HEK293T (cell line): ENCODE data around the gene TXLNG.

Experiments used
- ARNT ChIP-seq: fragments of 450-650 bp; IDR thresholded peaks from 2 replicates; pipeline ENCODE4 v1.6.1; 2017; ENCODE audit warnings: mild to moderate bottlenecking
- BHLHE40 ChIP-seq: fragments of 450-650 bp; IDR thresholded peaks from 2 replicates; pipeline ENCODE4 v1.6.1; 2016; ENCODE audit warnings: mild to moderate bottlenecking, moderate library complexity, borderline replicate concordance
- ELF4 ChIP-seq: fragments of 450-650 bp; IDR thresholded peaks from 2 replicates; pipeline ENCODE4 v1.6.1; 2017; ENCODE audit warnings: antibody characterized with exemption
- FOXA1 ChIP-seq: fragments of 450-650 bp; IDR thresholded peaks from 2 replicates; pipeline ENCODE4 v1.6.1; 2016; ENCODE audit warnings: mild to moderate bottlenecking
- FOXM1 ChIP-seq: fragments of 450-650 bp; IDR thresholded peaks from 2 replicates; pipeline ENCODE4 v1.6.1; 2017; ENCODE audit warnings: mild to moderate bottlenecking, borderline replicate concordance
- HDGF ChIP-seq: fragments of 450-650 bp; IDR thresholded peaks from 2 replicates; pipeline ENCODE4 v1.6.1; 2017; ENCODE audit warnings: antibody characterized with exemption, borderline replicate concordance
- L3MBTL2 ChIP-seq: fragments of 450-650 bp; conservative IDR thresholded peaks from 2 replicates; pipeline ENCODE4 v1.6.1; 2016; ENCODE audit warnings: mild to moderate bottlenecking
- NFRKB ChIP-seq: fragments of 450-650 bp; IDR thresholded peaks from 2 replicates; pipeline ENCODE4 v1.6.1; 2016; ENCODE audit warnings: mild to moderate bottlenecking, moderate library complexity
- SP1 ChIP-seq: fragments of 450-650 bp; IDR thresholded peaks from 2 replicates; pipeline ENCODE4 v1.6.1; 2017
- SUZ12 ChIP-seq: fragments of 450-650 bp; IDR thresholded peaks from 2 replicates; pipeline ENCODE4 v1.6.1; 2016; ENCODE audit warnings: mild to moderate bottlenecking
- TARDBP ChIP-seq: fragments of 450-650 bp; IDR thresholded peaks from 2 replicates; pipeline ENCODE4 v1.6.1; 2016
- ZNF384 ChIP-seq: fragments of 450-650 bp; IDR thresholded peaks from 2 replicates; pipeline ENCODE4 v1.6.1; 2016
- TF ChIP-seq, protein P1 (sequence below): fragments of 450-650 bp; IDR thresholded peaks from 2 replicates; pipeline ENCODE4 v1.6.1; 2016

DNA sequence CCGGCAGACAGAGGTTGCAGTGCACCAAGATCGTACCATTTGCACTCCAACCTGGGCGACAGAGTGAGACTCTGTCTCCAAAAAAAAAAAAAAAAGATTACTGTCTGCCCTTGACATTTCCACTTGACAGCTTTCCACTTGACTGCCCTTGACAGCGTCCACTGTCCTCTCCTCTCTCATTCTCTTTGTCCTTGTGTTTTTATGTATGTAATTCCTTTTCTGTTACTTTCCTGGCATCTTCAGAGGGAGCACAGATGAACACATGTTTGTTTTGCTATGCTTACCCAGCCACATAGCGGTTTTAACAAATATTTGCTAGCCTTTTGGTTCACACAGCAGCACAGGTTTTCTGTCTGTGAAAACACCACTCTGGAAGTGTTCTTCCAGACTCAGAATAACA, 40.6 kb upstream of the TXLNG start:
- TF ChIP-seq ARNT = no peak
- TF ChIP-seq FOXM1 = no peak
- no peak for TF ChIP-seq TARDBP
- no peak for TF ChIP-seq SUZ12
- TF ChIP-seq NFRKB = no peak
- no peak for TF ChIP-seq BHLHE40
- no peak for TF ChIP-seq HDGF
- no peak for TF ChIP-seq SP1
- TF ChIP-seq, protein P1, sequence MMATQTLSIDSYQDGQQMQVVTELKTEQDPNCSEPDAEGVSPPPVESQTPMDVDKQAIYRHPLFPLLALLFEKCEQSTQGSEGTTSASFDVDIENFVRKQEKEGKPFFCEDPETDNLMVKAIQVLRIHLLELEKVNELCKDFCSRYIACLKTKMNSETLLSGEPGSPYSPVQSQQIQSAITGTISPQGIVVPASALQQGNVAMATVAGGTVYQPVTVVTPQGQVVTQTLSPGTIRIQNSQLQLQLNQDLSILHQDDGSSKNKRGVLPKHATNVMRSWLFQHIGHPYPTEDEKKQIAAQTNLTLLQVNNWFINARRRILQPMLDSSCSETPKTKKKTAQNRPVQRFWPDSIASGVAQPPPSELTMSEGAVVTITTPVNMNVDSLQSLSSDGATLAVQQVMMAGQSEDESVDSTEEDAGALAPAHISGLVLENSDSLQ = no peak
- no peak for TF ChIP-seq FOXA1
- no peak for TF ChIP-seq ELF4
- no peak for TF ChIP-seq L3MBTL2
- TF ChIP-seq ZNF384 = no peak
